Iris pigment epithelial cell (primary cell): ENCODE data around the gene NFIA.

Source experiments
- DNase-seq: peaks from one replicate; pipeline ENCODE4 v3.0.0-alpha.2; 2011; ENCODE audit warnings: low read depth

Gene NFIA

DNA sequence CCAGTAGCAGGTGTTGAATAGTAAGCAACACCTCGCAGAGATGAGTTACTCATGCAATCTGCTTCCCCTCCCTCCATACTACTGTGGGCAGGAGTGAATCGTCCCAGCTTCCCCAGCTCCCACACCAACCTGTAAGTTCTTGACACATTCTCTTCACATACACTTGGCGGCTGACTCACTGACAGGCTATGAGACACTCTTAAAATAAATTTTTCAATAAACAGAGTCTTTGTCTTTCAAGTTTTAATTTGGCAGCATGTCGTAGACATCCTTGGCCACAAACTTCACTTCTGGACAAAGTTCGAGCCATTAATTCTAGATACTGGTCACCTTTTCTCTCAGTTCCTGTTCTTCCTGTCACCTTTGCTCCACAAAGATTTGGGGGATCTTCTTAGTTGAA lies 351.9 kb downstream of the NFIA start:
- peak; percentile 78 for DNase-seq

DNA sequence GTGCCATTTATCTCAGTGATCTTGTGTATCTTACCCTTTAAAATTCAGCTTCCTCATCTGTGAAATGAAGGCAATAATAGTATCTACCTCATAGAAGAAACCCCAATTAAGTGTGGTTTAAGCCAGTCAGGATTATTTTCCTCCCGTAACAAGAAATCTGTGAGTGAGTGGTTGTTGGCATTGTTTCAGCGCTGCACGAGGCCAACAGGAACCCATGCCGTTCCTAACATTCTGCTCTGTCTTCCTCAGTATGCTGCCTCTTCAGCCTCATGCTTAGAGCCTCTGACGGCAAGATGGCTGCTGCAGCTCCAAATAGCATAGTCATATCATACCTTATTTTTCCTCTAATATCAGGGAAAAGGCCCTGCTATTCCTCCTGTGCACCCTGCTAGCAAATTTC lies 352.9 kb downstream of the NFIA start:
- no peak for DNase-seq

DNA sequence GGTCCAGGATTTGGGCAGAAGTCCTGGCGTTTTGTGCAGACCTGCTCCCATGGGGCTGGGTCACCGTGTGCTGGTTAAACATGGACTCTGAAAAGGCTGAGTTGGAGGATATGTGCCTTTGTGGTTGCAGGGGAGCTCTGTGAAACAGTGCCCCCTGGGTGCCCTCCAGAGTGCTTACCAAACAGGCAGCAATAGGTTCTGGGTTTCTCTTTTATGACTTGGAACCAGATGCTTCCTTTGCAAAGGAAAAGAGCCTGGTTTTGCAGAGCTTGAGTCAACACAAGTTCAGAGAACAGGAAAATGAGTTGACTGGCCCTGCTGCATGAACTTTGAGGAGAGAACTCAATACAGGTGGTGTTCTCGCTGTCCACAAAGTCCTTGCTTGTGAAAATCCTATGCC lies 353.7 kb downstream of the NFIA start:
- no peak for DNase-seq

DNA sequence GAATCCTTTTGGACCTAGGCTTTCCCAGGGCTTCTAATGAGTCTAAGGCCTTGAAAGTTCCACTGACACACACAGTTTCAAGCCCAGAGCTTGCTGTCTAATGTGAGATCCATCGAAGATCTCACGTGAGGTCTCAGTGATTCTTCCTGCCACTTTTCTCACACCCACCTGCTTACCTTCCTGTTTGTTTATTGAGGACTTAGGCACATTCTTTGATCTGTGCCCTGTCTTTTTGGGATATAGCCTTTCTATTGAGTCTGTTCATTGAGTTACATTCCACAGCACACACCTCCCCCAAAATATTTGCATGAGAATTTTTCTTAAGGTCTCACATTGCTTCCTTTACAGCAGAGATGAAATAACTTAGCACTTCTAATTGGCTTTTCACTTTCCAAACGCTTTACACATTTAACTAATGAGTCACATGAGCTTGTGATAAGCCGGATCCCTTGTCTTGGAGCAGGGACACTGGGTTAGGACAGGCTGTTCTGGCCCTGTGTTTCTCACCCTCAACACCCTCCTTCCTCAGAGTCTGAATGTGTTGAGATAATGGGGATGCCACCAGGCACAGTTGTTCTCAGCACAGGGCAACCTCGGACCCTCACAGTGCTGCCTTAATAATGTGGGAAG lies 354.2 kb downstream of the NFIA start:
- no peak for DNase-seq

DNA sequence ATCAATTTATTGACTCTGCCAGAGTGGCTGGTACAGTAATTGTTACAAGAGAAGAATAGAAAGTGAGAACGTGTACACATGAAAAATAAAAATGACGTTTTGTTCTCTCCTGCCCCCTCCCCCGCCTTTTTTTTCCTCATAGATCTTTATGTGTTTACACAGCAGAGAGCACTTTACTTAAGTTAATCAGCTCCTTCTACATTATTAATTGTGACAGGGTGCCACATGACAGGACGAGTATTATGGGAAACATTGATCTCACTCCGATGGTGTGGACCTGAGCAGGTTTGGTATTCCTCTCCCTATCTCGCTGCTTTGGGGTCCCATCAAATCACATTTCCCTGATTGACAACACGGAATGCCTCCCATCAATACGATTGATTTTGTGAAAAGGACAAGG lies 356.9 kb downstream of the NFIA start:
- no peak for DNase-seq

DNA sequence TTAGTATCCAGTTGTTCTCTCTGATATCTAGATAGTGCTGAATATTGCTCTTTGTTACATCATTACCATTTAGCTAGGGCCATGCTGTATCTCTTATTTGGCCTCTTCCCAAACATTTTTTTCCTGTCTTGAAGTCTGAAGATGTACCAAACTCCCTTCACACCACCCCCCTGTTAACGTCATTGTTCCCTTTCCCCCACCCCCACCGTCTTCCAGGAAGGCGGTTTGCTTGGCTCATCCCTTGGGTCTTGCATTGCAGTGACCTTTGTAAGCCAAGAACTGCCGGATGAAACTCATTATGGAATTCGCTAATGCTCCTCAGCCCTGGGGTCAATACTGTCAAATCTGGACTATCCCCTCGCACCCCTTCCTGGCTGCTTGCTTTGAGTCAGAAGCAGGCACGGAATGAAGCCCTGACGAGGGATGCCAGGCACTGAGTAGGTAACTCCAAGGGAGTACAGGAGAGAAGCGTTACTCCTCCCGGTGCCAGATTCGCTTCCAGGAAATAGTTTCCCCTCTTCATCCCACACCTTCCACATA lies 359.4 kb downstream of the NFIA start:
- peak; percentile 64 for DNase-seq

DNA sequence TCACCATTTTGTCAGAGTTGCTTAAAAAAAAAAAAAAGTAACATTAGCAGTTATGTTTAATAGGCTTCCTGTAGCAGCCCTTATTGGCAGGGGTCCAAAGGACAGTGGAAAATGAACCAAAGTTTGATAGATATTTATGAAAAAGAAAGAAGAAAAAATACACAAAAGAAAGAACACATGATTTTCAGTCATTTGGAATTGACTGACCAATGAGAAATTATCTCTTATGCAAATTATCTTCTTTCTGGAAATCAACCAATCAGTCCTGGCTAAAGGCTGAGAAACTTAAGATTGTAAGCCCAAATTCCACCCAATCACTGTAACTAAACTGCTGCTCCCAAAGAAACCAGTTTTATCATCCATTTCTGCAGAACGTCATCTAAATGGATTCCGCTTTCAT lies 360.2 kb downstream of the NFIA start:
- DNase-seq = peak; percentile 42

DNA sequence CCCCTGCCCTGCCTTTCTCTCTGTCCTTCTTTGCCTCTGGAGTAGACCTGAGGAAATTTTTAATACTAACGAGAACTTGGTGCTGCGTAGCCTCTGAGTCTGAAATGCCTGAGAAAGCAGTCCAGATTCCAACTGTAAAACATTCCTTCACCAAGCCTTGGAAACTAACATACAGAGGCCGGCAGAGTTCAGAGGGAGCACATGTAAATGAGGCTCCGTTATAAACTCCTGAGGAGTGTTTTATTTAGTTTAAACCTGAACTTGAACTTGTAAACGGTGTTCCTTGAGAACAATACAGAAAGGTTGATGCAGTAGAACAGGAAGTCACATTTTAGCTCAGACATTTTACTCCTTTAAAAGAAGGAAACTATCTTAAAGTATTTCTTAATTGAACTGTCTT lies 361.9 kb downstream of the NFIA start:
- no peak for DNase-seq

DNA sequence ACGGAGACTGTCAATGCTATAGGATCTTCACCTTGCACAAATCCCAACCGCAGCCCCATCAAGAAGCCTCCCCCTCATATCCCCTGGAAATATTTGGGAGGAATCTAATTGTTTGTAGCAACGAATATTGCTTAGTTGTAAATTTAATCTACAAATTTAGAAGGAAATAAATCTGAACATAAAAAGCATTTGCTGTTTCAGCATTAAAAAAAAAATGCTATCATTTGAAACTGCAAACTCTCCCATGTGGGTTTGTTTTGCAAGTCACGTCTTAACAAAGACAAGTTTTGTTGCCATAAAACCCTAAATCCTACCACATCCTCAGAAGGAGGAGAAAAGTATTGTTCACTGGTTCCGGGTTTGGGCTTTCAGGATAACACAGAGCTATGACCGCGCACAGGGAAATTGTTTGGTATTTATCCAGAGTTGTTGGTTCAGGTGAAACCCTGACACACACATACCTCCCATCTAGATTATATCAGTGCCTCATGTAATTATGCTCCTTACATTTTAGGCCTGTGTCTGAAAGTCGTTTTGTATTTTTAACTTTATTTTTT lies 363.0 kb downstream of the NFIA start:
- no peak for DNase-seq

DNA sequence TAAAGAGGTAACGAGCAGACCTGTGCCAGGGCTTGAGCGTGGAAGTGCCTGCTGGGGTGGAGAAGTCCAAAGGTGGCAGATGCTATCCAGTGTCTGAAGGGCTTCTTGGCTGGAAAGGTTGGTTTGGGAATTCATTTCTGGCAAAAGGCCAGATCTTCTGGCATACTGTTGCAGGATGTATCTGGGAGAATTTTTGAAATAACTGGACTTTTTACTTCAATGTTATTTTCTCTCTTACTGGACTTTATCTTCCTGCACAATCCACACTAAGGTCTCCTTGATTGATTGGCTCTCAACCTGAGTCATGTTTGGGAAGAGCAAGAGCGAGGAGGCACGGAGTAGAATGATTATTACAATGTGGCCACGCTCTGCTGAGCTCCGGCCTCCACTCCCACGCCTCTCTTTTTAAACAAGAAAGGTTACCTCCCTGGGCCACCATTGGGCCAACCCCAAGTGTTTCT lies 364.2 kb downstream of the NFIA start:
- DNase-seq = no peak

DNA sequence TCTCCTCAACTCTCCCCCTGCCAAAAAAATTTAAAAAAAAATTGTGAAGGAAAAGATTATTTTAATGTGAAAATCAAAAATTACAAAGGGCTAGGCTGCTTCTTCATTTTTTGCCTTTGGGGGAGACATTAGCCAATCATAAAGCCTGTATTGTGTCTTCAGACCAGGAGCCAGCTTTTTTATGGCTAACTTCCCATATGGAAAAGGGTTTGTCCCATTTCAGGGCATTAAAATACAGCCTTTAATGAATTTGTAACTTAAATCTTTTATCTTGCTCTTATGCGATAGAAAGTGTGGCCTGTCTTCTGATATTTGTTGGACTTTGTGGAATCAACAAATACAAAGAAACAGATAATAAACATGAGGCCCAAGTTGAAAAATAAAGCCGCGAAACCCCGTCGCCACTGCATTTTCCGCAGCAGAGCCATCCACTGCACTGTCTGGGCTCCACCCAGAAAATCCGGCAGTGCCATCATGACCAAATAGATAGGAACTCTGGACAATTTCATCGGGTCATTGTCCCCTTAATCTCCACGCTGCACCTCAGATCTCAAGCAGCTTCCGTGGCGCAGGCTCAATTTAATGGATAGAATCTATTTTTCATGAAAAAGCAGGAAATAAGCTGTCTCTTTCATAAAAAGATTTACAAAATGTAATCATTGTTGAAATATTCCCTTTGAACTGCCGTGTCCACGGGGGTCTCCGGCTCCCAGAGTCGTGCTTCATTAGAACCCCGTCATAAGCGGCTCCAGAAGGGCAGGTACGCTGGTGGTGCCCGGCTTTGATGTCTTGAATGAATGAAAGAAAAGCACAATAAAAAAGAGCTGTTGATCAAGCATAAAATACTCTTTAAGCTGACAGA lies 365.0 kb downstream of the NFIA start:
- DNase-seq = no peak

DNA sequence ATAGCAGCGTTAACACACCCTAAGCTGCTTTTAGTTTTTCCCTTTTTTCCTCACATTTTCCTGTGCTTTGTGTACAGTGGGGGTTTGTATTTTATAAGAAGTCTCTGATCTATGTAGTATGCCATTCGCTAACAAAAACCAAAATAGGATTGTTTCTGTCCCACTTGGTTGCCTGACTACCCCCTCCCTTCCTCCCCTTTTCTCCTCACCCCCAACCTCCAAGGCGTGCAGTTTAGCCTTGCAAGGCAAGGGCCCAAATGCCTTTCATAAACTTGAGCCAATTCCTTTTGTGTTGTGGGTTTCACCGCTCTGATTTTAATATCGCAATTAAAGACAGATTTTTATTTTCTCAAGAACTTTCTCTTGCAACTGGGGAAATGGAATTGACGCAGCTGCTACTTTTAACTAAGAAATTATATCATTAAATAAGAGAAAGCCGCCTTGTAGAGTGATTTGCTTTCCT lies 365.6 kb downstream of the NFIA start:
- DNase-seq = no peak

DNA sequence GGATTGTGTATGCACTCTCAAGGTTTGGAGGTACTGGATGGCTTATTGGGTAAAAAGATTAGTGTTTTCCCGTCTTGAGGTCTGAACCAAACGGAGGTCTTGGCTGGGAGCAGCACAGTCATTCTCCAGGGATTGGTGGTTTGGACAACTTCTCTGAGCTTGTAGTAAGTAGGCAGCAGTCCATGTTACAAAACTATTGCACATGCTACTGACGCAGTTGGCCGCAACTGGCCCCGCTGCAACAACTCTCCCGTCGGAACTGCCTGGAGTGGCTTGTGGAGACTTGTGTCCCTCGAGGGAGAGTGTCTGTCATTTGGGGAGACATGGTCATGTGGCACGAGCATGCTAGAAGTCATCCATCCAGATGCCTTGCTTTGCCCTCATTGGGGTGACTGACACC lies 366.6 kb downstream of the NFIA start:
- DNase-seq = no peak

DNA sequence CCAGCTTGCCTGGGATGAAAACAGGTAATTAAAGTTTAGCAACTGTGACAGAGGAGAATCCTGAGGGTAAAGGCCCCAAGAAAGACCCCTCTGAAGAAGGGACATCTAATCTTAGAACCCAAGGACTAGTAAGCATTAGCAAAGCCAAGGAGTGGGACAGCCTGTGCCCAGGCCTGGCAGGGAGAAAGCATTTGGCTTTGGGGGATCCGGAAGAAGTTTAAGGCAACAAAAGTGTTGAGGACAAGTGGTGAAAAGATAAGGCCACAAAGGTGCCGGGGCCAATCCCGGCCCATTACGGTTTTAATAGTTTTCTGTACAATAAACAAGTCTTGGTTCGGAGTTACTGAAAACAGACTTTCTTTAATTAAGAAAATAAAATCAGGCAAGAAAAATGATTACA lies 367.0 kb downstream of the NFIA start:
- DNase-seq = no peak

DNA sequence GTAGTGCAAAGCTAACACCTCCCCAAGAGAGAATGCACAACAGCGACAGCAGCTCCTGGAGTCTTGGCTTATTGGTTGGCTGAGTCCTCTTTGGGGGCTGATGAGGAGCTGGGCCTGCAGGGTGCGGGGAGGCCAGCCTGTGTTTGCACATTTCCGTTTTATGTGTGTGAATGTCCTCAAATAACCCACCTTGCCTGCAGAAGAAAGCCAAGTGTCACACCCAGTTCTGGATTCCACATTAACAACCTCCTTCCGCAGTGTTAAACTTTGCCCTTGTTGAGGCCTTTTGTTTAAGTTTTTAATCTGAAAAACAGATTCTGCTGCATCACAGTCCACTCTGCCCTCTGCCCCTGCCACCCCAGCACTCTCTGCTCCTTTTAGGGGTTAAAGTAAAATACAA lies 368.1 kb downstream of the NFIA start:
- no peak for DNase-seq

DNA sequence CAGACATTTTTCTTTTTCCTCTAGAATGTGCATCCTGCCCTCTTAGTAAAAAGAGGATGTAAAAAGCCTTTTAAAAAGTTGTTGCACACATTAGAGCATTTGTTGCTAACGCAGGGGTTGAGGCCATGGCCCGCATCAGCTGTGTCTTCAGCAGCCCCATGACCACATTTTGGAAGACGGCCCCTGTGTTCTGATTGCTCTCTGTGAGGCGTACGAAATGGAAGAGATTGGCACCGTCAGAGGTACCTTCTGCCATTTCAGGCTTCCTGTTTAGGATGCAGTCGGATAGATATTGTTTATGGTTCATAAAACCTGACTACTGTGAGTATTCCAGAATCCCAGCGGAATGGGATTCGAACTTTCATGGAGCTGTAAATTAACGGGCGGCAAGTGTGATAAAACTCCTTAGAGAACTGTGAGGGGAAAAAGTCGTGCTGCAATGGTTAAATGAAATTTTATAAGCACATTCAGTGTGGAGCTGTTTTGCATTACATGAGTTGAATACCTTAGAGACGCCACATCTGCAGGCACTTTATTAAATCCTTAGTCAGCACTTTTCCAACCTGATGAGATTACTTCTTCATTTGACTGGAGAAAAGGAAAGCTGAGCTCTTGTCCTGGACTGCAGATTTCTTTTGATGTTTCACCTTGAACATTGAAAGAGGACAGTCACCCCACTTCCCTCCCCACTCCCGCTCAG lies 368.7 kb downstream of the NFIA start:
- no peak for DNase-seq

DNA sequence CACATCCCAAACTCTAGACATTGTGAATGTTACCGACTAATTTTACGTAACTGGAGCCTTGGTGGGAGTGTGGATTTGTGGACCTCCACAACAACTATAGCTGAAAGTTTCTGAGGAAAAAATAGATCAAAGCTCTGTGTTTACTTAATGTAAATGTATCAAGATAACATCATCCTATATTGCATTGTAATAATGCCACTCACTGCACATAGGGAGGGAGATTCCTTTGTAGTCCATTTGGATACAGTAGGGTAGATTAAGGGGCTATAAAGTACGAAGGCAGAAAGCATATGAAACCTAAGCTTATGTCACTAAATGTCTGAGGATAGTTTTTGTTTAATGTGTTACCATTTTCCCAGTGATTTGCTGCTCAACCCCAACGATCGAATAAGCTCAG lies 369.2 kb downstream of the NFIA start:
- DNase-seq = no peak

DNA sequence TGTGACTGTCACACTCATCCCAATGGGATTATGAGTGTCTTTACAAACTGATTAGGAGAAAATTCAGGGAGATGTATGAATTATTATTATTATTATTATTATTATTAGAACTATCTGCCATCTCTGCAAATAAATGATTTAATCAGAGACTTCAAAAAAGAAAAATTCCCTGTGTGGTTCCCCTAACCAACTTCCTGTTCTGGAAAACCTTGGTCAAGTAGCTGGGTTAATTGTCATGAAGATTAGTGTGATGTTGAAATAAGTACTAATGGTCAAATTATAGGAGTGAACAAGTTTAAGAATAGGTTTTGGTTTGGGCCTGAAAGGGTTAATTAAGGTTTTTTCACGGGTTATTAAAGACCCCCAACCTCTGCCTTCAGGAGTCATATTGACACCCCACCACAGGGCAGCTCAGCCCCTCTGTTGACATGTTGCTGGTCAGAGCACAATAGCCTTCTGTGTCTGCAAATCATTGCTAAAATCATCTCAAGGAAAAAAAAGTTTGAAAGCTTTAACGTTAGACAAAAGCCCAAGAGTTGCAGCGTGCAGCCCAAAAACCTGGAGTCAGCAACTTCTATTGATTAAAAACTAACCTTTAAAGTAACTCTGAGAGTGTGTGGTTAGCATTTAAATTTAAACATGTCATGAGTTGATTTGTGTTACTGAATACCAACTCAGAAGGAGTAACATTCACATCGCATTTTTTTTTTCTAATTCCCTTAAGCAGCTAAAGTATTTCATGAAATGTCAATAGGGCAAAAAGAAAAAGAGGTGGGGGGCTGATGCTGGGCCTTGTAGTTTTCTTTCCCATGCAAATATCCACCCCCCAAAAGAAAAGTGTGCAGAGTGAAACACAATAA lies 370.0 kb downstream of the NFIA start:
- peak; percentile 21 for DNase-seq

DNA sequence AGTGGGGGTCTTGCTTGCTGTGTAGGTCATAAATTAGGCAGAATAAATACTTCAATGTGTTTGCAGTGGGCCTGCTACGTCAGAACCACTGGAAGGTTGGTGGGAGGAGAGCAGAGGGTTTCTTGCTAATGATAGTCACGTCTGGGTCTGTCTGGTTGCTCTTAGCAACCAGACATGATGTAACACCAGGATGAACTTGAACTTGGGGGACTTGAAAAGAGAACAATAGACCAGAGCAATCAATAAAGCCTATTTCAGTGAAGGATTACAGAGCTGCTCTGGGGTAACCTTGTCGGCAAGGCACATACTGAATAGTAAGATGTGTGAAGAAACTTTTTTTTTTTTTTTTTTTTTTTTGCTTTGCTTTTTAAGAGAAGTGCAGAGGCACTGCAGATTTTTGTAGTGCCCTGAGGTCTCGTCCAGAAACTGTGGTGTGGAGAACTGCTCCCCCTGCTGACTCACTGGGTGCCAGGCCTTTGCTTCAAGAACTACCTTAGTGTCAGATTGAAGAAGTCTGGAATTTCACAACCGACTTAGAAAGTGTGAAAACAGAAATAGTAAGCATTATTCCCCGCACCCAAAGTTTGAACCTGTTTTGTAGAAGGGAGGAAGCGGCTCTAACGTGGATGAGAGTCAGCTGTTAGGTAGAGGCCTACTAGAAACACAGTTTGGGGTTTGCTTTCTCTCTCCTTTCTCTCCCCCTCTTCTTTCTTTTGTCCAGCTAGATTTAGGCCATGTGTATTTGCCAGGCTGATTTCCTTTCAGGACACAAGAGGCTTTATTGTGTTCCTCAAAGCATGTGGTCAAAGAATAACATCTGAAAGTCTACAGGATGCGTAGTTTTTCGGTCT lies 371.0 kb downstream of the NFIA start:
- DNase-seq = peak; percentile 96

DNA sequence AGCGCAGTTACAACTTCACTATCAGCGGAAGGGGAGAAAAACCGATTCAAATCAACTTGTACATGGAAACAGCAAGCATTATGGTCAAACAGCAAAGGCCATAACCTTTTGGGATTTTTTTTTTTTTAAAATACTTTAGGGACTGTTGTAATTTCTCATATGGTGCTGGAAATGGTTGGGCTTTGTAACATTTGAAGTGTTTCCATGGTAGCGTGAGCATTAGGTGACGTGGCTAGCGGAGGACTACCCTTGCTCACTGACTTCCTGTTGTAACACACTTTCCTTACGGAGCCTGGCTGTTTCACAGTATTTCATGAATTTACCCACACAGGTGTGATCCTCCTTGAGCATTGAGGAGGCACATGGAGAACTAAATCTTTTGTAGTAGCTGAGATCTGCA lies 373.0 kb downstream of the NFIA start:
- DNase-seq = no peak
